CD4-positive, alpha-beta memory T cell (primary cell): ENCODE data around the gene ABCG8. TPM values are rescaled to one million over a fixed set of nuclear protein-coding genes. Genes with fewer than 3 reads are reported as not detected.

Source experiments
- CTCF ChIA-PET: fragments of 350-600 bp; sonication (Branson Sonifier 250); formaldehyde crosslinking; loops from one replicate; lab custom pipeline; 2021; ENCODE audit warnings: inconsistent platforms; ENCODE audit not compliant: partially characterized antibody; lab: Charles Lee
- POLR2A ChIA-PET: fragments of 350-600 bp; sonication (Branson Sonifier 250); formaldehyde crosslinking; loops from one replicate; lab custom pipeline; 2021; ENCODE audit not compliant: partially characterized antibody; lab: Charles Lee
- DNase-seq, 5 donors: peaks; one replicate each; pipeline versions ENCODE4 v3.0.0 to v3.0.0-alpha.2; 2020 to 2022; ENCODE audit warnings: mixed read lengths in 1 of 5
- H3K27ac ChIP-seq: one replicate; pipeline ENCODE4 v1.7.0; 2013; ENCODE audit warnings: low read depth, low read length
- H3K27me3 ChIP-seq: 2 replicates; pipeline ENCODE4 v1.7.0; 2013; ENCODE audit warnings: mild to moderate bottlenecking, low read length, moderate library complexity; ENCODE audit not compliant: insufficient read depth
- H3K36me3 ChIP-seq: 2 replicates; pipeline ENCODE4 v1.7.0; 2013; ENCODE audit warnings: mild to moderate bottlenecking, low read length, moderate library complexity; ENCODE audit not compliant: insufficient read depth
- H3K4me1 ChIP-seq: 2 replicates; pipeline ENCODE4 v1.7.0; 2013; ENCODE audit warnings: mild to moderate bottlenecking, low read length, moderate library complexity; ENCODE audit not compliant: insufficient read depth
- H3K4me3 ChIP-seq, 2 donors: one replicate each; pipeline ENCODE4 v1.7.0; 2013; ENCODE audit warnings: low read length in 2 of 2, mild to moderate bottlenecking in 1 of 2
- H3K9me3 ChIP-seq, 2 donors: one replicate each; pipeline ENCODE4 v1.7.0; 2013; ENCODE audit warnings: low read length in 2 of 2, control low read depth in 1 of 2; ENCODE audit not compliant: control insufficient read depth in 1 of 2
- H3K27ac Mint-ChIP-seq, 7 donors: one replicate each; pipeline ENCODE4 v1.8.0; 2020 to 2021; ENCODE audit warnings: mixed read lengths in 7 of 7, mild to moderate bottlenecking in 6 of 7, inconsistent platforms in 3 of 7, moderate library complexity in 3 of 7
- H3K27me3 Mint-ChIP-seq, 2 donors: one replicate each; pipeline ENCODE4 v1.8.0; 2020 to 2021; ENCODE audit warnings: mixed read lengths in 2 of 2
- H3K36me3 Mint-ChIP-seq, 2 donors: one replicate each; pipeline ENCODE4 v1.8.0; 2020 to 2021; ENCODE audit warnings: mixed read lengths in 2 of 2, inconsistent platforms in 1 of 2, mild to moderate bottlenecking in 1 of 2
- H3K4me1 Mint-ChIP-seq, 4 donors: one replicate each; pipeline ENCODE4 v1.8.0; 2020 to 2021; ENCODE audit warnings: mixed read lengths in 4 of 4, mild to moderate bottlenecking in 1 of 4
- H3K4me3 Mint-ChIP-seq, 8 donors: one replicate each; pipeline ENCODE4 v1.8.0; 2020 to 2021; ENCODE audit warnings: mixed read lengths in 8 of 8, mild to moderate bottlenecking in 7 of 8, moderate library complexity in 6 of 8, inconsistent platforms in 3 of 8
- H3K9me3 Mint-ChIP-seq, 8 donors: one replicate each; pipeline ENCODE4 v1.8.0; 2020 to 2021; ENCODE audit warnings: mixed read lengths in 8 of 8, mild to moderate bottlenecking in 5 of 8, inconsistent platforms in 3 of 8, moderate library complexity in 1 of 8
- intact Hi-C: fragments of 100-400 bp; cut with micrococcal nuclease; formaldehyde crosslinking; loops from one replicate; pipeline ENCODE4 v1.15.1; 2023
- polyA plus RNA-seq, 2 donors: library from polyadenylated mRNA; unstranded; fragments of 300-500 nt; fragmentation: Illumina TruSeq; gene quantifications; one replicate each; pipeline ENCODE4 v1.2.3, GENCODE V29; 2021
- total RNA-seq, 2 experiments: library from RNA; stranded (reverse); gene quantifications; one replicate each; pipeline ENCODE4 v1.2.3, GENCODE V29; 2021

The ABCG8 gene
- total and polyA plus RNA-seq, 4 experiments from 2014 or later: 0.10 TPM; not detected in 3

- peaks cover 0 to 4% (median 0%) of the 10 kb centered on the region in 8 donors for H3K9me3 Mint-ChIP-seq
These were observed 12.5 kb downstream of the ABCG8 start for GRCh38 chr2:43851011-43851980.

DNA sequence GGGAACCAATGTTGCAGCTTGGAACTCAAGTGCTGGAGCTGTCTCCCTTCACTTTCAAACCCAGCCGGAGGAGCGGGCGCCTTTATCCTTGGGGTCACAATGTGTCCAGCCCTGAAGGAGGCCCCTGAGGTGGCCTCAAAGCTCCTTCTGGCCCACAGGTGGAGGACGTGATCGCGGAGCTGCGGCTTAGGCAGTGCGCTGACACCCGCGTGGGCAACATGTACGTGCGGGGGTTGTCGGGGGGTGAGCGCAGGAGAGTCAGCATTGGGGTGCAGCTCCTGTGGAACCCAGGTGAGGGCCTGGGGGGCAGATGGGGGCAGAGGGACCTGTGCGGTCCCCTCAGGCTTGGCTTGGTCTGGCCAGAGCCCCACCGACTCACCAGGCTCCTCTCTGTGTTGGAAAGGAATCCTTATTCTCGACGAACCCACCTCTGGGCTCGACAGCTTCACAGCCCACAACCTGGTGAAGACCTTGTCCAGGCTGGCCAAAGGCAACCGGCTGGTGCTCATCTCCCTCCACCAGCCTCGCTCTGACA, 13.5 kb downstream of the ABCG8 start:
- ChIA-PET POLR2A (no interaction called here), CTCF (no interaction called here)
- Histone ChIP-seq H3K27me3 (no peaks in the 10 kb centered on the region), H3K4me1 (no peaks in the 10 kb centered on the region), H3K4me3 (no peak overlapping the region), H3K9me3 (no peaks in the 10 kb centered on the region), H3K27ac (no peak overlapping the region), H3K36me3 (no peaks in the 10 kb centered on the region)
- no peak for DNase-seq
- no peak overlapping the region for H3K4me3 Mint-ChIP-seq
- H3K27me3 Mint-ChIP-seq: peaks cover 20 to 27% of the 10 kb centered on the region in 2 donors
- intact Hi-C loops: no loop called here
- H3K27ac Mint-ChIP-seq: no peak overlapping the region
- no peaks in the 10 kb centered on the region for H3K36me3 Mint-ChIP-seq
- H3K9me3 Mint-ChIP-seq: peaks cover 0 to 4% (median 0%) of the 10 kb centered on the region in 8 donors
- H3K4me1 Mint-ChIP-seq: no peaks in the 10 kb centered on the region

More at GRCh38 chr2:43851011-43851980, 12.5 kb downstream of the ABCG8 start:
- CTCF ChIA-PET: no interaction called here
- Histone ChIP-seq H3K27ac (no peak overlapping the region), H3K27me3 (no peaks in the 10 kb centered on the region), H3K4me3 (no peak overlapping the region), H3K9me3 (no peaks in the 10 kb centered on the region), H3K4me1 (no peaks in the 10 kb centered on the region), H3K36me3 (no peaks in the 10 kb centered on the region)
- no peak for DNase-seq
- POLR2A ChIA-PET: no interaction called here
- Mint-ChIP-seq H3K4me3 (no peak overlapping the region), H3K36me3 (no peaks in the 10 kb centered on the region), H3K27ac (no peak overlapping the region), H3K4me1 (no peaks in the 10 kb centered on the region), H3K27me3 (peaks cover 20 to 26% of the 10 kb centered on the region in 2 donors)
- intact Hi-C loops: no loop called here

DNA sequence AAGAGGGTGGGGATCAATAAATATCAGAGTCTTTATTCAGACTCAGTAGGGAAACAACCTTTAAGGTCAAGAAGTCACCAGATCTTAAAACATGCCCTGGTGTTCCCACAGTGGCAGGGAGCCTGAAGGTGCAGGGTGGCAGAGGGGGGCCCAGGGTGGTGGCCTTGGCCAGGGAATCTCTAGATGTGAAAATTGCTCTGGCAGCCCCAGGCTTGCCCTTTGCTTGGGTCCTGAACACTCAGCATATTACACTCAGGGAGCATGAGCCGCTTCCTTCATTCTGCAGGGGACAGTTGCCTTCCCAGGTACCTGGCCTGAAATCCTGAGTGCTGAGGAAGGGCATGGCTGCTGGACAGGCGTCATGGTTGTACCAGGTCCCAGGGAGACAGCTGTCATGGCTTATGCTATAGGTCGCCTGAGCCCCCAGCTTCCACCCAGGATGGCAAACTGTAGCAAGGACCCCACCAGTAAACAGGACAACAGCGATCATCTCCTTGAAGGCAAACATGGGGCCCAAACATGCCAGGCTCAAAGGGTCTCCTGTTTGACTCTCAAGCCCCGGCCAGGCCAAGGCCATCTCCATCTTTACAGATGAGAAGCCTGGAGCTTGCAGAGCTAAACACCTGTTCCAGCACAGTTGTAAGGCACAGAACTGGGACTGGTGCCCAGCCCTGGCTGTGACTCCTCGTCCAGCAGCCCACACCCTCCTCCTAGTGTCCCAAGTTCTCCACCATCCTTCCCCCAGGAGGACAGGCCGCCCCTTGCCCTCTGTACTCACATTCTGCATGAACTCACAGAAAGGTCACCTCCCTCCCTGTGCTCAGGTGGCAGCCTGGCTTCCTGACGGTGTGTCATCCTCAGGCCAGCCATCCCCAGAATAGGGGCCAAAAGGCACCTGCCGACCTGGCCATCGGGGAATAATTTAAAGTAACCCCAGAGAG, 14.6 kb downstream of the ABCG8 start:
- H3K9me3 ChIP-seq: no peaks in the 10 kb centered on the region
- Mint-ChIP-seq H3K36me3 (no peaks in the 10 kb centered on the region), H3K27ac (no peak overlapping the region), H3K4me3 (no peak overlapping the region), H3K4me1 (no peaks in the 10 kb centered on the region), H3K9me3 (peaks cover 0 to 4% (median 0%) of the 10 kb centered on the region in 8 donors), H3K27me3 (peaks cover 24 to 27% of the 10 kb centered on the region in 2 donors)
- no peak for DNase-seq
- no peaks in the 10 kb centered on the region for H3K4me1 ChIP-seq
- CTCF ChIA-PET: no interaction called here
- no peaks in the 10 kb centered on the region for H3K36me3 ChIP-seq
- POLR2A ChIA-PET: no interaction called here
- H3K4me3 ChIP-seq: no peak overlapping the region
- no peak overlapping the region for H3K27ac ChIP-seq
- H3K27me3 ChIP-seq: no peaks in the 10 kb centered on the region
- intact Hi-C loops: no loop called here

DNA sequence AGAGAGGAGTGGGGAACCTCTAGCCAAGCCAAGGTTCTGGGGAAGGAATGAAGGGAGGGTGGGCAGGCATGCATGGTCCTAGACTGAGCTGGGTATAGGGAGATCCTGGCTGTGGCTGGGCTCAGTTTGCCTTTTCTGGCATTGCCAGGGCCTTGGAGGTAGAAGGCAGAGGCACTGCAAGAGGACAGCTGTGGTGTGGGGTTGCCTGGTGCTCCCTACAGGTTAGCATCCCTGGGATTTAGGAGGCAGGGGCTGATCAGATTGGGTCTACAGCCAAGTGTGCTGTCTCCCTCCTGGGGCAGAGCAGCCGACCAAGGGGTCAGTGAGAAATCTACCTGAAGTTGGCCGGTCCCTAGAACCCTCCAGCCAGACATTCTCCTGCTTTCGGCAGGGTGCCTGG, 15.9 kb downstream of the ABCG8 start:
- Histone ChIP-seq H3K4me3 (no peak overlapping the region), H3K9me3 (no peaks in the 10 kb centered on the region), H3K27ac (no peak overlapping the region), H3K27me3 (no peaks in the 10 kb centered on the region), H3K4me1 (no peaks in the 10 kb centered on the region), H3K36me3 (no peaks in the 10 kb centered on the region)
- POLR2A ChIA-PET: no interaction called here
- H3K36me3 Mint-ChIP-seq: no peaks in the 10 kb centered on the region
- H3K27me3 Mint-ChIP-seq: peaks cover 25 to 30% of the 10 kb centered on the region in 2 donors
- H3K27ac Mint-ChIP-seq: no peak overlapping the region
- no peak overlapping the region for H3K4me3 Mint-ChIP-seq
- no peak for DNase-seq
- intact Hi-C loops: no loop called here
- CTCF ChIA-PET: no interaction called here
- H3K4me1 Mint-ChIP-seq: no peaks in the 10 kb centered on the region
- H3K9me3 Mint-ChIP-seq: no peaks in the 10 kb centered on the region

- no peak overlapping the region for H3K27ac Mint-ChIP-seq
- POLR2A ChIA-PET: no interaction called here
- no peak overlapping the region for H3K4me3 ChIP-seq
- intact Hi-C loops: no loop called here
- H3K27me3 ChIP-seq: no peaks in the 10 kb centered on the region
- CTCF ChIA-PET: no interaction called here
- no peaks in the 10 kb centered on the region for H3K9me3 Mint-ChIP-seq
- no peaks in the 10 kb centered on the region for H3K4me1 Mint-ChIP-seq
- H3K27me3 Mint-ChIP-seq: peaks cover 25 to 32% of the 10 kb centered on the region in 2 donors
- H3K36me3 ChIP-seq: no peaks in the 10 kb centered on the region
- H3K9me3 ChIP-seq: no peaks in the 10 kb centered on the region
- H3K36me3 Mint-ChIP-seq: no peaks in the 10 kb centered on the region
- DNase-seq: no peak
- H3K27ac ChIP-seq: no peak overlapping the region
- H3K4me1 ChIP-seq: no peaks in the 10 kb centered on the region
- H3K4me3 Mint-ChIP-seq: no peak overlapping the region
These were observed 16.5 kb downstream of the ABCG8 start for GRCh38 chr2:43855292-43855691.

DNA sequence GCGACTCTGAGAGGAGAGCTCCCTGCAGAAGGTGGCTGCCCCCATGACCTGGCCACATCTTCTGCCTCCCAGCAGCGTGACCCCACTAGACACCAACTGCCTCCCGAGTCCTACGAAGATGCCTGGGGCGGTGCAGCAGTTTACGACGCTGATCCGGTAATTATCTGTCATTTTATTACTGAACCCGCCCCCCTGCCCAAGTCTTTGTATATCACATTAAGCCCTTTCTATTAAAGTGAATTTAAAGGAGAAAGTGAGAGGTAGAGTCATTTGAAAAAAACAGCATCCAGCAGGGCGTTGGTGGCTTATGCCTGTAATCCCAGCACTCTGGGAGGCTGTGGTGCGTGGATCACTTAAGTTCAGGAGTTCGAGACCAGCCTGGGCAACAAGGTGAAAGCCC, 33.4 kb downstream of the ABCG8 start:
- Histone ChIP-seq H3K4me1 (no peaks in the 10 kb centered on the region), H3K27ac (no peak overlapping the region), H3K9me3 (no peaks in the 10 kb centered on the region), H3K36me3 (no peaks in the 10 kb centered on the region), H3K4me3 (no peak overlapping the region), H3K27me3 (no peaks in the 10 kb centered on the region)
- intact Hi-C loops: no loop called here
- no peaks in the 10 kb centered on the region for H3K36me3 Mint-ChIP-seq
- H3K9me3 Mint-ChIP-seq: no peaks in the 10 kb centered on the region
- DNase-seq: no peak
- no peak overlapping the region for H3K4me3 Mint-ChIP-seq
- POLR2A ChIA-PET: no interaction called here
- H3K4me1 Mint-ChIP-seq: no peaks in the 10 kb centered on the region
- CTCF ChIA-PET: no interaction called here
- peaks cover 7 to 39% of the 10 kb centered on the region in 2 donors for H3K27me3 Mint-ChIP-seq
- no peak overlapping the region for H3K27ac Mint-ChIP-seq
